Measurements from ENCODE around the gene MFN2. TPM values are rescaled to one million over a fixed set of nuclear protein-coding genes. Genes with fewer than 3 reads are reported as not detected.
A peak's percentile ranks its signal among the peaks of the same experiment; 100 is the strongest.

Gene MFN2
- total and polyA plus RNA-seq, 2 experiments from 2014 or later = 15.1 to 40.4 TPM

- TF ChIP-seq ETS1 (IDR thresholded peaks at IDR 0.05) = no peak; the same call in 1 of the 2 replicates
Measured at GRCh38 chr1:11934302-11935056, 45.8 kb upstream of the MFN2 start, which contains the start of gene PLOD1 (continued).

GRCh38 chr1:11935057-11935412 is 45.2 kb upstream of the MFN2 start:
- no peaks in the 10 kb centered on the region for H3K27me3 ChIP-seq (ENCODE audit: insufficient read depth)
- no peak for ATAC-seq
- Mint-ChIP-seq H3K36me3 (ENCODE audit: low read depth) (0 out of 3 replicates have a peak, but pooled peaks cover 2% of the 10 kb centered on the region), H3K4me1 (peaks cover 15% of the 10 kb centered on the region), H3K4me3 (peak overlapping the region; percentile 75), H3K9me3 (no peaks in the 10 kb centered on the region), H3K27ac (no peak overlapping the region), H3K27me3 (ENCODE audit: insufficient read depth, low read depth, poor library complexity) (peaks cover 16% of the 10 kb centered on the region)
- H3F3A ChIP-seq (replicated peaks; ENCODE audit: low read depth) = peaks cover 4% of the 10 kb centered on the region; the same call in 1 of the 2 replicates
- H3K36me3 ChIP-seq (ENCODE audit: insufficient read depth) = no peaks in the 10 kb centered on the region; the same call in 1 of the 2 replicates
- H3K4me1 ChIP-seq (ENCODE audit: insufficient read depth) = peaks cover 11% of the 10 kb centered on the region; the same call in 1 of the 2 replicates
- peak overlapping the region; percentile 86 for H3K4me2 ChIP-seq
- H2AFZ ChIP-seq = peak overlapping the region; percentile 94
- H3K9me2 ChIP-seq (ENCODE audit: insufficient read depth) = no peaks in the 10 kb centered on the region
- peak overlapping the region; percentile 64 for H3K4me3 ChIP-seq
- no peak for DNase-seq (ENCODE audit: low spot score)
- H3K79me2 ChIP-seq (replicated peaks; ENCODE audit: insufficient read depth) = 0 out of 2 replicates have a peak, but pooled peaks cover 4% of the 10 kb centered on the region
- H3K27ac ChIP-seq (ENCODE audit: low read depth) = peak overlapping the region; percentile 90; the same call in 1 of the 2 replicates
- no peaks in the 10 kb centered on the region for H4K20me1 ChIP-seq (replicated peaks; ENCODE audit: insufficient read depth)
- no peak for TF ChIP-seq EZH2 (IDR thresholded peaks at IDR 0.05; ENCODE audit: low read depth, unreplicated experiment)
- no peak for TF ChIP-seq JUNB (IDR thresholded peaks at IDR 0.05; ENCODE audit: unreplicated experiment)
- TF ChIP-seq ZNF462 (CRISPR knock-in tag; IDR thresholded peaks at IDR 0.05) = no peak
- TF ChIP-seq ZNF331 (CRISPR knock-in tag; IDR thresholded peaks at IDR 0.05; ENCODE audit: low read depth) = no peak
- TF ChIP-seq CTCF (conservative IDR thresholded peaks at IDR 0.05; ENCODE audit: low read depth in 2 of 2) = no peak
- no peak for TF ChIP-seq REST (IDR thresholded peaks at IDR 0.05; ENCODE audit: unreplicated experiment)
- TF ChIP-seq ETS1 (IDR thresholded peaks at IDR 0.05) = no peak
- no peak for TF ChIP-seq NANOG (IDR thresholded peaks at IDR 0.05; ENCODE audit: borderline replicate concordance)
- no peak for TF ChIP-seq CREB1 (CRISPR knock-in tag; IDR thresholded peaks at IDR 0.05; ENCODE audit: low read depth)
